IMR-90 (cell line): Measurements from ENCODE around the gene FSIP2. TPM values are rescaled to one million over a fixed set of nuclear protein-coding genes. Genes with fewer than 3 reads are reported as not detected.

ENCODE experiments used
- ATAC-seq: fragments of 200-7000 bp; cut with Tn5 transposase; 2 replicates; pipeline ENCODE4 v1.9.1; 2020; ENCODE audit warnings: low read depth, mild to moderate bottlenecking, moderate library complexity
- BruUV-seq: library from RNA; stranded (reverse); fragments of 400-500 nt; replicated peaks from 2 replicates; lab custom pipeline; 2021; lab: Mats Ljungman, UMichigan
- CTCF ChIA-PET: fragments of 300-600 bp; formaldehyde crosslinking; extraction: SDS; loops from one replicate; lab custom pipeline; 2021; ENCODE audit warnings: antibody characterized with exemption; lab: Yijun Ruan, JAX
- POLR2A ChIA-PET: fragments of 300-600 bp; sonication (Branson Sonifier 250); formaldehyde crosslinking; loops from one replicate; lab custom pipeline; 2022; ENCODE audit warnings: antibody characterized with exemption; ENCODE audit not compliant: unreplicated experiment; lab: Charles Lee
- DNase-seq: peaks from one replicate; pipeline ENCODE4 v3.0.0; 2013
- H2AFZ ChIP-seq: replicated peaks from 2 replicates; pipeline ENCODE3; 2013; ENCODE audit warnings: low read length, mild to moderate bottlenecking; ENCODE audit not compliant: poor library complexity
- H2AK5ac ChIP-seq: 2 replicates; pipeline ENCODE4 v1.6.1; 2013; ENCODE audit warnings: low read depth, low read length, inconsistent platforms
- H2AK9ac ChIP-seq: replicated peaks from 2 replicates; pipeline ENCODE3; 2013; ENCODE audit warnings: mild to moderate bottlenecking, low read depth, low read length, moderate library complexity; ENCODE audit not compliant: poor library complexity
- H2BK120ac ChIP-seq: 2 replicates; pipeline ENCODE4 v1.6.1; 2013; ENCODE audit warnings: low read depth, low read length, inconsistent platforms
- H2BK15ac ChIP-seq: 3 replicates; pipeline ENCODE4 v1.6.1; 2013; ENCODE audit warnings: low read depth, low read length, inconsistent platforms
- H2BK20ac ChIP-seq: 2 replicates; pipeline ENCODE4 v1.6.1; 2013; ENCODE audit warnings: low read depth, mild to moderate bottlenecking, inconsistent platforms, low read length, moderate library complexity
- H2BK5ac ChIP-seq: 2 replicates; pipeline ENCODE4 v1.6.1; 2013; ENCODE audit warnings: mild to moderate bottlenecking, low read depth, low read length, inconsistent platforms; ENCODE audit not compliant: poor library complexity, severe bottlenecking
- H3K14ac ChIP-seq: replicated peaks from 2 replicates; pipeline ENCODE4 v1.6.1; 2013; ENCODE audit warnings: low read depth, low read length, inconsistent platforms
- H3K18ac ChIP-seq: 2 replicates; pipeline ENCODE4 v1.6.1; 2013; ENCODE audit warnings: low read depth, low read length, control low read depth
- H3K23ac ChIP-seq: 2 replicates; pipeline ENCODE4 v1.6.1; 2013; ENCODE audit warnings: low read depth, low read length, inconsistent platforms
- H3K27ac ChIP-seq: 2 replicates; pipeline ENCODE4 v1.5.1; 2013; ENCODE audit warnings: mild to moderate bottlenecking, control low read depth, low read length; ENCODE audit not compliant: insufficient read depth
- H3K27me3 ChIP-seq: 2 replicates; pipeline ENCODE4 v1.6.1; 2013; ENCODE audit warnings: low read length; ENCODE audit not compliant: control insufficient read depth, insufficient read depth
- H3K36me3 ChIP-seq: 2 replicates; pipeline ENCODE4 v1.6.1; 2013; ENCODE audit warnings: low read length, mixed read lengths; ENCODE audit not compliant: control insufficient read depth, insufficient read depth
- H3K4ac ChIP-seq: 2 replicates; pipeline ENCODE4 v1.6.1; 2013; ENCODE audit warnings: low read depth, low read length, inconsistent platforms
- H3K4me1 ChIP-seq: 2 replicates; pipeline ENCODE4 v1.6.1; 2013; ENCODE audit warnings: low read length, mixed read lengths; ENCODE audit not compliant: control insufficient read depth, insufficient read depth
- H3K4me2 ChIP-seq: 2 replicates; pipeline ENCODE4 v1.6.1; 2013; ENCODE audit warnings: low read depth, mild to moderate bottlenecking, control low read depth, low read length, moderate library complexity
- H3K4me3 ChIP-seq: 2 replicates; pipeline ENCODE4 v1.5.1; 2013; ENCODE audit warnings: low read depth, mild to moderate bottlenecking, control low read depth, low read length, moderate library complexity; ENCODE audit not compliant: insufficient read depth
- H3K56ac ChIP-seq: 2 replicates; pipeline ENCODE4 v1.6.1; 2013; ENCODE audit warnings: low read length, inconsistent platforms; ENCODE audit not compliant: insufficient read depth; ENCODE audit errors: extremely low read depth
- H3K79me1 ChIP-seq, 2 experiments: 2 replicates each; pipeline ENCODE4 v1.6.1; 2013; ENCODE audit warnings: low read length in 2 of 2, inconsistent platforms in 1 of 2, low read depth in 1 of 2
- H3K9ac ChIP-seq: 2 replicates; pipeline ENCODE4 v1.6.1; 2013; ENCODE audit warnings: low read depth, low read length, control low read depth
- H3K9me1 ChIP-seq: 2 replicates; pipeline ENCODE4 v1.6.1; 2013; ENCODE audit warnings: low read length, inconsistent platforms; ENCODE audit not compliant: insufficient read depth
- H3K9me3 ChIP-seq: 2 replicates; pipeline ENCODE4 v1.6.1; 2013; ENCODE audit warnings: low read length; ENCODE audit not compliant: control insufficient read depth, insufficient read depth
- H4K20me1 ChIP-seq: 2 replicates; pipeline ENCODE4 v1.6.1; 2013; ENCODE audit warnings: low read length, inconsistent platforms; ENCODE audit not compliant: insufficient read depth
- H4K5ac ChIP-seq: 2 replicates; pipeline ENCODE4 v1.6.1; 2013; ENCODE audit warnings: mild to moderate bottlenecking, low read depth, low read length, control low read depth
- H4K8ac ChIP-seq, 2 experiments: 2 replicates each; pipeline ENCODE4 v1.6.1; 2013; ENCODE audit warnings: low read depth in 2 of 2, low read length in 2 of 2, control low read depth in 1 of 2, inconsistent platforms in 1 of 2
- H4K91ac ChIP-seq: 2 replicates; pipeline ENCODE4 v1.6.1; 2013; ENCODE audit warnings: low read depth, low read length, inconsistent platforms; ENCODE audit not compliant: insufficient read depth
- CHD1 ChIP-seq: IDR thresholded peaks from 2 replicates; pipeline ENCODE4 v1.6.1; 2012; ENCODE audit warnings: low read depth, low read length, improper control_type of control experiment
- CTCF ChIP-seq: conservative IDR thresholded peaks from 2 replicates; pipeline ENCODE4 v1.5.1; 2012; ENCODE audit warnings: mild to moderate bottlenecking, low read depth, low read length, improper control_type of control experiment
- ELK1 ChIP-seq: fragments of 150-350 bp; IDR thresholded peaks from 2 replicates; pipeline ENCODE4 v1.6.1; 2016; ENCODE audit warnings: low read depth, mild to moderate bottlenecking, low read length, moderate library complexity, borderline replicate concordance
- FOS ChIP-seq: fragments of 150-350 bp; IDR thresholded peaks from 2 replicates; pipeline ENCODE4 v1.6.1; 2016; ENCODE audit warnings: low read depth, low read length
- MAFK ChIP-seq: IDR thresholded peaks from 2 replicates; pipeline ENCODE4 v1.6.1; 2012; ENCODE audit warnings: low read depth, low read length, improper control_type of control experiment
- MAZ ChIP-seq: IDR thresholded peaks from 2 replicates; pipeline ENCODE4 v1.6.1; 2012; ENCODE audit warnings: low read depth, mild to moderate bottlenecking, low read length, improper control_type of control experiment, moderate library complexity, borderline replicate concordance
- MXI1 ChIP-seq: IDR thresholded peaks from 2 replicates; pipeline ENCODE4 v1.6.1; 2012; ENCODE audit warnings: low read depth, mild to moderate bottlenecking, low read length, moderate library complexity, borderline replicate concordance
- POLR2A ChIP-seq: IDR thresholded peaks from 2 replicates; pipeline ENCODE4 v1.6.1; 2012; ENCODE audit warnings: mild to moderate bottlenecking, low read depth, low read length
- RAD21 ChIP-seq: IDR thresholded peaks from 2 replicates; pipeline ENCODE4 v1.6.1; 2012; ENCODE audit warnings: low read length, improper control_type of control experiment
- RCOR1 ChIP-seq: IDR thresholded peaks from 2 replicates; pipeline ENCODE4 v1.6.1; 2012; ENCODE audit warnings: mild to moderate bottlenecking, low read length, improper control_type of control experiment; ENCODE audit not compliant: insufficient replicate concordance
- RFX5 ChIP-seq: IDR thresholded peaks from 2 replicates; pipeline ENCODE4 v1.8.0; 2012; ENCODE audit warnings: low read depth, mild to moderate bottlenecking, low read length, moderate library complexity
- WGBS, 2 experiments: methylation state at CpG; one replicate each; pipeline versions ENCODE4 v1.1.5 to v1.1.7; 2013; ENCODE audit warnings: missing lambda C conversion rate in 2 of 2; ENCODE audit not compliant: insufficient read length in 1 of 2; ENCODE audit errors: extremely low coverage in 2 of 2; 5-methylcytosine and 5-hydroxymethylcytosine counted together
- dilution Hi-C: fragments of 300-500 bp; cut with HindIII; formaldehyde crosslinking; loops from one replicate; pipeline ENCODE4 v1.14.3; 2018; ENCODE audit warnings: low sequenced_read_pairs; ENCODE audit not compliant: unreplicated experiment
- in situ Hi-C: fragments of 300-500 bp; cut with MboI; formaldehyde crosslinking; loops from 3 replicates; pipeline ENCODE4 v1.14.3; 2019; ENCODE audit warnings: low sequenced_read_pairs, inconsistent platforms, mixed read lengths
- intact Hi-C: fragments of 100-400 bp; cut with micrococcal nuclease; formaldehyde crosslinking; loops from 2 replicates; pipeline ENCODE4 v1.10.0; 2022
- polyA plus RNA-seq, 3 experiments: library from polyadenylated mRNA; depleted of rRNA; stranded (reverse); fragments of >200 nt; gene quantifications; 2 replicates each; pipeline ENCODE4 v1.2.3, GENCODE V29; 2012; ENCODE audit warnings: low replicate concordance in 1 of 3
- total RNA-seq: library from RNA; depleted of rRNA; stranded (reverse); fragments of >200 nt; gene quantifications from 2 replicates; pipeline ENCODE4 v1.2.3, GENCODE V29; 2012

Gene FSIP2
- total and polyA plus RNA-seq, 2 of the 4 experiments (the other 2 are of a cell fraction): under 0.01 to 0.02 TPM

GRCh38 chr2:185782223-185782769 lies 43.7 kb downstream of the FSIP2 start:
- no peak overlapping the region for H2AK5ac ChIP-seq
- no peaks in the 10 kb centered on the region for H3K9me3 ChIP-seq
- no peak overlapping the region for H2BK5ac ChIP-seq
- no peak overlapping the region for H3K14ac ChIP-seq
- no peaks in the 10 kb centered on the region for H3K36me3 ChIP-seq
- BruUV-seq: no TSS peak
- no peak overlapping the region for H3K4me2 ChIP-seq
- H4K8ac ChIP-seq: no peak overlapping the region
- no peaks in the 10 kb centered on the region for H3K27me3 ChIP-seq
- no peaks in the 10 kb centered on the region for H3K9me1 ChIP-seq
- in situ Hi-C loops: no loop called here
- H3K23ac ChIP-seq: no peak overlapping the region
- no peak overlapping the region for H2BK15ac ChIP-seq
- H2BK120ac ChIP-seq: no peak overlapping the region
- H3K4ac ChIP-seq: no peak overlapping the region
- no peak overlapping the region for H2BK20ac ChIP-seq
- H4K5ac ChIP-seq: no peak overlapping the region
- CTCF ChIA-PET: no interaction called here
- no peak overlapping the region for H3K18ac ChIP-seq
- no peak overlapping the region for H3K27ac ChIP-seq
- no peak overlapping the region for H2AFZ ChIP-seq
- DNase-seq (no peak), ATAC-seq (no peak)
- no CpG with 5 or more reads among the region's 4 CpGs for WGBS, 2 experiments
- H3K56ac ChIP-seq: no peak overlapping the region
- POLR2A ChIA-PET: no interaction called here
- H3K4me3 ChIP-seq: no peak overlapping the region
- dilution Hi-C loops: no loop called here
- no peak overlapping the region for H2AK9ac ChIP-seq
- no peaks in the 10 kb centered on the region for H3K79me1 ChIP-seq
- intact Hi-C loops: no loop called here
- no peaks in the 10 kb centered on the region for H4K20me1 ChIP-seq
- TF ChIP-seq RCOR1 (no peak), ELK1 (no peak), RAD21 (no peak), CTCF (no peak), FOS (no peak), RFX5 (no peak), MXI1 (no peak), POLR2A (no peak), CHD1 (no peak), MAZ (no peak), MAFK (no peak)
- no peak overlapping the region for H4K91ac ChIP-seq
- no peaks in the 10 kb centered on the region for H3K4me1 ChIP-seq
- H3K9ac ChIP-seq: no peak overlapping the region
